GM21528 (cell line): ENCODE measurements around the gene LHFPL6.

Source experiments
- ATAC-seq: cut with Tn5 transposase; IDR thresholded peaks from one replicate; pipeline ENCODE4 v1.9.1; 2021; ENCODE audit warnings: mild to moderate bottlenecking, moderate library complexity; ENCODE audit not compliant: unreplicated experiment, low FRiP score

LHFPL6 gene

GRCh38 chr13:39483326-39483725 lies 119.7 kb downstream of the LHFPL6 start:
- ATAC-seq: no peak

DNA sequence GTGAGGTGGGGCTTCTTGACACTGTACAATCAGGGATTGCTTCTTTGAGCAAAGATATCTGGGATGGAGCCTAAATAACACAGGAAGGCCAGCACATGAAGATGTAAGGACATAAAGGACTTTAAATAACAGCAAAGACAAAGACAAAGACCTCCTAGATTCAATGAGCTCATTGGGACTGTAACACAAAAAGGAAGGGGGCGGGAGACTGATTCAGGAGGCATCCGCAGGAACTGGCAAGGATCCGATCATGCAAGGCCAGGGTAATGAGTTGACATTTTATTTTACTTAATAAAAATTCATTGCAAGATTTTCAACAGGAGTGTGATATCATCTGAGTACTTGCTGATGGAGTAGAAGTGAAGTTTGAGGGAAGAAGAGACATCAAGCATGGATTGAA lies 121.5 kb downstream of the LHFPL6 start:
- no peak for ATAC-seq

DNA sequence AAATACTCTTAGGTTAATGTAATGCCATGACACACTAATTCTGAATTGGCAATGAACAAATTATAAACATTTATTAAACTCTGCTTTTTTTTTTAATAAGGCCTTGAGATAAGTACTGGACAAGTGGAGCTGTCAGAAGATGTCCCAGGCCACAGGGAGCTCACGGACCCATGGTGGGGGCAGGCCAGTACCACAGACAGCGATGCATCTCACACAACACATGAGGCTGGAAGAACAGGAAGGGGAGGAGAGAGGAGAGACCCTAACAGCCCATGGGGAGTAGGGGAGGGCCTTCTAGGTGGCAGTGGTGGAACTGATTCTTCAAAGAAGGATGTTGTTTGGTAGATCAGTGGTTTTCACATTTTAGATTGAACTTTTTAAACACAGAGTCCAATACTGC lies 128.4 kb downstream of the LHFPL6 start:
- ATAC-seq: no peak

DNA sequence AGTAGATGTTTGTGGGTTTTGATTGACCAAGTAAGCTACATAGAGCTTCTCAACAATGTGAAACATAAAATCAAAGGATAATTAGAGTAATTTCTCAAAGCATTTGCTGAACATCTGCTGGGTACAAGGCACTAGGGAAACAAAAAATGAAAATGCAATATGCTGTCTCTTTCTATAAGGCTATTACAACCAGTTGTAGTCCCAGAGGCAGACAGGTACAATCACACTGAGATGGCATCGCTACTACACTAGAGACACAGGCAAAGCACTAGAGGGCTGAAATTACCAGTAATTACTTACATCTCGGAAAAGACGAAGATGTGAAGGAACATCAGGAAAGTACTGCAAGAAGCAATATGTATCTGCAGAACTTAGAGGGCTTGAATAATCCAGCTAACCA lies 133.3 kb downstream of the LHFPL6 start:
- ATAC-seq: no peak

GRCh38 chr13:39468306-39468705 lies 134.7 kb downstream of the LHFPL6 start:
- no peak for ATAC-seq

GRCh38 chr13:39463611-39464010 lies 139.4 kb downstream of the LHFPL6 start:
- ATAC-seq: no peak

GRCh38 chr13:39462906-39463305 lies 140.1 kb downstream of the LHFPL6 start:
- no peak for ATAC-seq

GRCh38 chr13:39462428-39462827 lies 140.6 kb downstream of the LHFPL6 start:
- ATAC-seq: no peak

- no peak for ATAC-seq
Observed at GRCh38 chr13:39461685-39462266, 141.2 kb downstream of the LHFPL6 start.

DNA sequence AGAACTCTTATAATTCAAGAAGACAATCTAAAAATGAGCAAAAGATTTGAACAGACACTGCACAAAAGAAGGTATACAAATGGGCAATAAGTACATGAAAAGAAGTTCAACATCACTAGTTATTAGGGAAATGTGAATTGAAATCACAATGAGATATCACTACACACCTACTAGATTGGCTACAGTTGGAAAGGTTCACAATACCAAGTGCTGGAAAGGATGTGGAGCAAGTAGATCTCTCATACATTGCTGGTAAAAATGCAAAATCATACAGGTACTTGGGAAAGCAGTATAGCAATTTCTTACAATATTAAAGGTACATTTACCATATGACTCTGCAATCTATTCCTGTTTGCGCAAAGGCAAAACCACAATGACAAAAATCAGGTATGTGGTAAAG lies 145.7 kb downstream of the LHFPL6 start:
- ATAC-seq: no peak

DNA sequence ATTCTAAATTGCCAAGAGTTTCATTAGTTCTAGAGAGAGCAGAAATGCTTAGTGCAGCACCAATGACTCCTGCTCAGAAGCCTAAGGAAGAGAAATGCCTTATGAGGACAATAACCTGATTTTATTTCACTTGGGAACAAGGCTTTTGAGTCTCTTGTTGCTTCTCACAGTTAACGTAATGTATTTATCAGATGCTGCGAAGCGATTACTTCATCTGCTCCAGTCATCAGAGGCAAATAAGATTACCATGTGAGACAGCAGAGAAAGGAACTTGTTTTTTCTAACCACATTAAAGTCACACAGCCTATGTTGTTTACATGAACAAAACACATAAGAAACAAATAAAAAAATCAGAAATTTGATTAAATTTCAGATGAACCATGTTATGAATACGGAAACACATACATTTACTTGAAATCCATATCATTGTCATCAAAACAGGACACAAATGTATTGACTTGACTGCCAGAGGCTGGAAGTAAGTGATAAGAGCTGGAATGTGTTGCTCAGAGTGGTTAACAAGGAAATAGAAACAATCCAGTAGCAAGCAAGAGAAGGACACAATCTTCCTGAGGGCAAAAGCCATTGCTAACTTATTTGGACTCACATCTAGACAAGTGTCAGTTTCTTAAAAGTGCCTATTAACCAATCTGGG lies 147.3 kb downstream of the LHFPL6 start:
- ATAC-seq: no peak

DNA sequence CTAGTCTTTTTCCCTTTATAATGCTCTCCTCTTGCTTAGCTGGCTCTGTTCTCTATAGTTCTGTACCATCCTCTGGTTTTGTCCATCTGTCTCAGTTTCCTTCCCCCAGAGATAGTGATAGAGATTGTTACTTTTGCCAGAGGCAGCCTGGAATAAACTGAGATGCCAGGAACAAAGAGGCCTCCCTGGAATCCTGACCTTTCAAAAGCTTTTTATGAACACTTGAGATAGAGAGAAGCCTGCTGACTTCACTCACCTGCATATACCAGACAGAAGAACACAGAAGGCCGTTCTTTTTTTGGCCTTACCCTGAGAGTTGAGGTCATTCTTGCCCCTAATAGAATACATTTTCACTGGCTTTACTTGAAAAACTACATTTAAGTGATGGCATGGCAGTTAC lies 150.2 kb downstream of the LHFPL6 start:
- ATAC-seq: no peak

DNA sequence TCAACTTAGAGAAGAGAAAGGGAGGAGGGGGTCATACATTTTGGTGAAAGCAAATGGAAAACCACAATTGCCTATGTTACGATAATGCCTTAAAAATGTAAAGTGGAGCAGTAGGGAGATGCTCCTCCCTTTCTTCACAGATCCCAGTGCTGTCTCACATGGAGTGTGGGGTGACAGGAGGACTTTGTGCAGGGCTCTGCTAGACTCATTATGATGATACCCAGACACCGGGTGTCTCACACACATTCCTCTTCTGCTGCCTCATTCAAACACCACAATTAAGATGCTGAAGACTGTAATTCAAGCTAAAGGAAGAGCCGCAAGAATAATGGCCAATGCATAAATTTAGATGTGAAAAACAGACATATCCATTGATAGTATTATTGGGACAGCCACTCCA lies 150.6 kb downstream of the LHFPL6 start:
- ATAC-seq: no peak

DNA sequence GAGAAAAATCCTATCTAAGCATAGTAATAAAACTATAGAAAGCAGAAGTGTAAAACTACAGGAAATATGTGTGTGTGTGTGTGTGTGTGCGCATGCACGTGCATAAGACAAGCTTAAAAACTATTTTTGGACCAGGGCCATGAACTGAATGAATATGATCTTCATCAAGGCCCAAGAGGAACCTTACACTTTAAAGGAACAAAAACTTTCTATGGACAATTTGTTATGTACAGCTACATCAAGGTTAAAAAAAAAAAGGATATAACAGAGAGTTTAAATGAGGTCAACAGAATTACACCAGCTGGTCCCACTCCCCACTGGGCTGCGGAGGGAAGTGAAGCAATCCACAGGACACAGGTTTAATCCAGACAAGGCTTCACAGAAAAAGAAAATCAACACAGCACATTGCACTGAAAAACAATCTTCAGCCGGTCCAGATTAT lies 151.1 kb downstream of the LHFPL6 start:
- no peak for ATAC-seq

- ATAC-seq: no peak
Observed at GRCh38 chr13:39451301-39451700, 151.7 kb downstream of the LHFPL6 start.

DNA sequence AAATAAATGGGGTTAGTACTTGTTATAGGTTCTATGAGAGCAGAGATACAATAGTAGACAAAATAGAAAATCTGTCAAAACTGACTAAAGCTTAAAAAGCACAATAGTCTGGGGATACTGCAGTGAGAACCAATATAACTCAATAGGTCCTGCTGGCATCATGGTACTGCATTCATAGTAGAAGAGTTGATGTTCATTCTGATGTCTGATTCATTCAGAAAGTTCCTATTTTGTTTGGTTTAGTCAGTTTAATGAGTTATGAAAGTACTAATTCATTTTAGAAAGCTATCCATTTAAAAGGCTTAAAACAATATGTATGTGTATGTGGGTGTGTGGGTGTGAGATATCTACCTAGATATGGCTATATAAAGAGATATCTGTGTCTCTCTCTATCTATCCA lies 152.8 kb downstream of the LHFPL6 start:
- no peak for ATAC-seq

DNA sequence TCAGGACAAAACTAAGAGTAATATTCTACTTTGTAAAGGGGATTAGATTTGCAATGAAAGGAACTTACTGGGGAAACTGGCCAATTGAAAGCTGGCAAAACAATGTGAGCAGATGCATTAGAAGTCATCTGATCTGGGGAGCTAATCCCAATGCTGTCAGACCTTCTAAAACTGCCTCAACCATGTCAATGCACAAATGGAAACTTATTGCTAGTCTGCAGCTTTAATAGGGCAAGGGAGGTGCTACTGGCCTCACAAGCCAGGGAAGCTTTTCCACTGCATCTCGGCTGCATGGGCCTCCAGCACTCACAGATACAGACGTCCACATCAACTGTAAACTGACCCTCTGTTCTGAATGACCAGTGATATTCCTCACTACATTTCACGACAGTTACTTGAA lies 154.2 kb downstream of the LHFPL6 start:
- ATAC-seq: no peak

DNA sequence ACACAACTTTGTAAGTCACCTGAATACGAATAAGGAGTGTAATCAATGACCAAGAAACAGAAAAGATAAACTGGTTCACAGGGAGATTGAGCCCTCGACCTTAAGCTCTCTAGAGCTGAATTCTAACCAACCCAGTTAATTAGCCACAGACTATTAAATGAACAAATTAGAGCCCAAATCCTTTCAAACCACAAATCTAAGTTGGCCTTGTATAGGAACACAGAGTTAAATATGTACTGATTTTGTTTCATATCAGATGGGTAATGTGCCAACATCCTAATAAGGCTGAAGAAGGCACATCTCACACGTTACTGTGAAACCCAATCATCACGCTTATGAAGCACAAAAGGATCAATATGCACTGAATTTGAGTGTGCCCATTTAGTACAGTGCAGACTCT lies 156.1 kb downstream of the LHFPL6 start:
- no peak for ATAC-seq

- ATAC-seq: no peak
Observed at GRCh38 chr13:39444866-39445265, 158.1 kb downstream of the LHFPL6 start.

GRCh38 chr13:39433651-39434050 lies 169.3 kb downstream of the LHFPL6 start:
- no peak for ATAC-seq

- no peak for ATAC-seq
Observed at GRCh38 chr13:39432196-39432595, 170.8 kb downstream of the LHFPL6 start.

DNA sequence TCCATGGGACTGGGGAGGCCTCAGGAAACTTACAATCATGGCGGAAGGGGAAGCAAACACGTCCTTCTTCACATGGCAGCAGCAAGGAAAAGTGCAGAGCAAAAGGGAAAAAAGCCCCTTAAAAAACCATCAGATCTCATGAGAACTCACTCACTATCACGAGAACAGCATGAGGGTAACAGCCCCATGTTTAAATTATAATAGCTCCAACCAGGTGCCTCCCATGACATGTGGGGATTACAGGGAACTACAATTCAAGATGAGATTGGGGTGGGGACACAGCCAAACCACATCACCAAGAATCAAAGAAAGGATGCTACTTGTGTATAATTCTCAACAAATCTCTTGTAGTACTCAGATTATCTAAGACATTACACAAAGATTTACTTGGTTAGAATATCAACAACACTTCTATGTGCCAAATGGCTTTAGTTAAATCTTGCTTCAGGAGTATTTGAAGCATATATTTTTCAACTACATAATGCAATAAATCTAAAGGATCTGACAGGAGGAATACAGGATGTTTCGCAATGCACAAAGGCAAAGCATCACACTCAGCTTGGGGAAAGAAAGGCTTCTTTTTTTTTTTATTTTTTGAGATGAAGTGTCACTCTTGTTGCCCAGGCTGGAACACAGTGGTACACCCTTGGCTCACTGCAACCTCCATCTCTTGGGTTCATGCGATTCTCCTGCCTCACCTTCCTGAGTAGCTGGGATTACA lies 180.0 kb downstream of the LHFPL6 start:
- no peak for ATAC-seq
